Spleen (tissue), 7 donors: ENCODE measurements around the gene TMEM175.

ENCODE experiments used
- CTCF ChIP-seq, 11 experiments: fragments of 200-600 bp in 7 of 11; fragments of 450-650 bp in 4 of 11; sonication (generic) in 4 of 11; IDR thresholded peaks in 8 of 11; conservative IDR thresholded peaks in 3 of 11; 1 replicate in 7 of 11; 2 replicates in 4 of 11; pipeline versions ENCODE4 v1.4.0 to v1.8.0; 2016 to 2021; ENCODE audit warnings: antibody characterized with exemption in 11 of 11, inconsistent platforms in 4 of 11, mild to moderate bottlenecking in 1 of 11
- POLR2A ChIP-seq, 3 donors: fragments of 450-650 bp; IDR thresholded peaks; one replicate each; pipeline ENCODE4 v1.5.1; 2017; ENCODE audit warnings: antibody characterized with exemption in 3 of 3, mild to moderate bottlenecking in 1 of 3
- POLR2AphosphoS5 ChIP-seq, 3 donors: sonication (generic); formaldehyde crosslinking; IDR thresholded peaks; one replicate each; pipeline ENCODE4 v1.5.1; 2017; ENCODE audit warnings: antibody characterized with exemption in 3 of 3
- donor health status: DM: no; HTN: no; CAD: no; lungs with moderate emphysema.
- donor health status: DM: no; HTN: no; CAD: no.
- donor health status: DM: no; HTN: no; CAD: no.

- TF ChIP-seq CTCF (IDR thresholded peaks at IDR 0.05 in 8 of 11, conservative IDR thresholded peaks at IDR 0.05 in 3 of 11) (no peak), POLR2A (IDR thresholded peaks at IDR 0.05) (no peak), POLR2AphosphoS5 (IDR thresholded peaks at IDR 0.05) (no peak)
These were observed 14.5 kb downstream of the TMEM175 start for GRCh38 chr4:946517-947471.
